Cardiac muscle cell (in vitro differentiated cells and primary cell): ENCODE measurements around the gene FOXK1. TPM values are rescaled to one million over a fixed set of nuclear protein-coding genes. Genes with fewer than 3 reads are reported as not detected.

Experiments used
- DNase-seq, 2 donors: peaks; one replicate each; pipeline versions ENCODE4 v3.0.0 to v3.0.0-alpha.2; 2010 to 2017; ENCODE audit warnings: low read depth in 1 of 2, low spot score in 1 of 2
- H3K27ac ChIP-seq: fragments of 200-600 bp; sonication (generic); 2 replicates; pipeline ENCODE4 v1.5.1; 2016
- H3K27me3 ChIP-seq: fragments of 200-600 bp; sonication (generic); 2 replicates; pipeline ENCODE4 v1.6.0; 2016; ENCODE audit warnings: control low read depth
- H3K36me3 ChIP-seq: fragments of 200-600 bp; sonication (generic); 2 replicates; pipeline ENCODE4 v1.5.1; 2016; ENCODE audit warnings: control low read depth
- H3K4me1 ChIP-seq: fragments of 200-600 bp; sonication (generic); 2 replicates; pipeline ENCODE4 v1.8.1; 2017; ENCODE audit warnings: low read depth, mild to moderate bottlenecking, mixed run types
- H3K4me3 ChIP-seq: fragments of 200-600 bp; sonication (generic); 2 replicates; pipeline ENCODE4 v1.5.1; 2016; ENCODE audit warnings: mild to moderate bottlenecking
- H3K9me3 ChIP-seq: fragments of 200-600 bp; sonication (generic); 2 replicates; pipeline ENCODE4 v1.5.1; 2017; ENCODE audit warnings: low read depth, mild to moderate bottlenecking, control low read depth
- polyA plus RNA-seq: library from polyadenylated mRNA; unstranded; fragments of >200 nt; fragmentation: Nextera tagmentation; extraction: Ambion mirVana; gene quantifications from 2 replicates; pipeline ENCODE4 v1.2.1, GENCODE V29; 2016
- total RNA-seq: library from RNA; depleted of rRNA; stranded (reverse); fragments of >200 nt; gene quantifications from 2 replicates; pipeline ENCODE4 v1.2.3, GENCODE V29; 2016
- TF ChIP-seq, protein P1 (sequence below): IDR thresholded peaks from 2 replicates; pipeline ENCODE4 v1.5.1; 2012; ENCODE audit warnings: low read depth, mild to moderate bottlenecking, low read length

The FOXK1 gene
- total and polyA plus RNA-seq, 2 experiments from 2014 or later = 8.7 to 55.0 TPM

DNA sequence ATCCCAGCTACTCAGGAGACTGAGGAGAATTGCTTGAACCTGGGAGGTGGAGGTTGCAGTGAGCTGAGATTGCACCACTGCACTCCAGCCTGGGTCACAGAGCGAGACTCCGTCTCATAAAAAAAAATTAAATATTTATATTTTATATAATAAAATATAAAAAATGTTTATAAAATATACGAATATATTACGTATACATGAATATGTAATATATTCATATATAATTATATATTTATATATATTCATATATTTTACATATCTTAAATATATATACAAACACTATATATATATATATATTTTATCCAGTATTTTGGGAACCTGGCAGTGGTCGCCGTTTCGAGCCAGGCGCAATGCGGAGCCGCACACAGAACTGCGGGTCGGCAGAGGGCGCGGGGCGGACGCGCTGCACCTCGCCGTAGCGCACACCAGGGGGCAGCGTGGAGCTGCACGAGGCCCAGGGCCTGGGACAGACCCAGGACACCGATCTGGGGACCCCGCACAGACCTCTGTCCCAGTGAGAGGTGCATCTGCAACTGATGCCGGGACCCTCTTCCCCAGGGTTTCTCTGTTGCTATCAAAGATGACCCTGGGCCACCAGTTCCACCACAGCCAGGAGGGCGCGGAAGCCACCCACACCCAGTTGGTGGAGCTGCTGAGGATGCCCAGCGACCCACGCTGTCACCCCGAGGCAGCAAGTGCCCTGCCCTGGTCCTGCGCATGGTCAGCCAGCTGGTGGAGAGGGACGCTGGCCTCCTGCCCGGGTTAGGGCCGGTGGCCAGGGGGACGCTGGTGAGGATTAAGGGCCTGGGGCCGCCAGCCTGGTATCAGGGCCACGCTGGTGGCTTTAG is 116.0 kb downstream of the FOXK1 start:
- Histone ChIP-seq H3K4me1 (no peaks in the 10 kb centered on the region), H3K4me3 (no peak overlapping the region), H3K36me3 (no peaks in the 10 kb centered on the region), H3K9me3 (no peaks in the 10 kb centered on the region), H3K27me3 (no peaks in the 10 kb centered on the region), H3K27ac (no peak overlapping the region)
- DNase-seq = peak; percentile 45 to 71
- TF ChIP-seq, protein P1, sequence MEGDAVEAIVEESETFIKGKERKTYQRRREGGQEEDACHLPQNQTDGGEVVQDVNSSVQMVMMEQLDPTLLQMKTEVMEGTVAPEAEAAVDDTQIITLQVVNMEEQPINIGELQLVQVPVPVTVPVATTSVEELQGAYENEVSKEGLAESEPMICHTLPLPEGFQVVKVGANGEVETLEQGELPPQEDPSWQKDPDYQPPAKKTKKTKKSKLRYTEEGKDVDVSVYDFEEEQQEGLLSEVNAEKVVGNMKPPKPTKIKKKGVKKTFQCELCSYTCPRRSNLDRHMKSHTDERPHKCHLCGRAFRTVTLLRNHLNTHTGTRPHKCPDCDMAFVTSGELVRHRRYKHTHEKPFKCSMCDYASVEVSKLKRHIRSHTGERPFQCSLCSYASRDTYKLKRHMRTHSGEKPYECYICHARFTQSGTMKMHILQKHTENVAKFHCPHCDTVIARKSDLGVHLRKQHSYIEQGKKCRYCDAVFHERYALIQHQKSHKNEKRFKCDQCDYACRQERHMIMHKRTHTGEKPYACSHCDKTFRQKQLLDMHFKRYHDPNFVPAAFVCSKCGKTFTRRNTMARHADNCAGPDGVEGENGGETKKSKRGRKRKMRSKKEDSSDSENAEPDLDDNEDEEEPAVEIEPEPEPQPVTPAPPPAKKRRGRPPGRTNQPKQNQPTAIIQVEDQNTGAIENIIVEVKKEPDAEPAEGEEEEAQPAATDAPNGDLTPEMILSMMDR = peak; percentile 76

DNA sequence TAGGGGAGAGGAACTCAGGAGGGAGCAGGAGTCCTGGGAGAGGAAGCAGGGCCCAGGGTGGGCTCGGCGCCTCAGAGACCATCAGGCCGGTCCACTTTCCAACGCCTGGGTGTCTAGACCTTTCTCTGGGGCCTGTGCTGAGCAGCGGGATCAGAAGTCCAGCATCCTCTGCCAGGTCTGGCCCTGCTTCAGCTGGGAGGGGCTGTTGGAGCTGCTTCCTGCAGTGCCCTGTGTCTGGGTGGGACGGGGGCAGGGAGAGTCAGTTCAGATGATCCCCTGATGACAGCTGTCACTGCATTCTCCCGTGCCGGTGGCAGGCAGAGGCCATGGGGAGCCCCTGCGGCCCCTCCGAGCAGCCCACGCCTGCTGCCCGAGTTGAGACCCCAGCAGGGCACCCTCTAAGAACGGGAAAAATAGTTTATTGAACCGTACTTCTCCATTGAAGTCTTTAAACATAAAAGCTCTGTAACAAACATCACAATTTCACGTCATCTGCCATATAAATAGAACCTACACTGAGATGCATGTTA is 116.7 kb downstream of the FOXK1 start:
- no peaks in the 10 kb centered on the region for H3K36me3 ChIP-seq
- no peak overlapping the region for H3K27ac ChIP-seq
- H3K4me1 ChIP-seq = no peaks in the 10 kb centered on the region
- H3K27me3 ChIP-seq = no peaks in the 10 kb centered on the region
- TF ChIP-seq, protein P1 = no peak
- H3K4me3 ChIP-seq = no peak overlapping the region
- no peaks in the 10 kb centered on the region for H3K9me3 ChIP-seq
- DNase-seq = no peak

DNA sequence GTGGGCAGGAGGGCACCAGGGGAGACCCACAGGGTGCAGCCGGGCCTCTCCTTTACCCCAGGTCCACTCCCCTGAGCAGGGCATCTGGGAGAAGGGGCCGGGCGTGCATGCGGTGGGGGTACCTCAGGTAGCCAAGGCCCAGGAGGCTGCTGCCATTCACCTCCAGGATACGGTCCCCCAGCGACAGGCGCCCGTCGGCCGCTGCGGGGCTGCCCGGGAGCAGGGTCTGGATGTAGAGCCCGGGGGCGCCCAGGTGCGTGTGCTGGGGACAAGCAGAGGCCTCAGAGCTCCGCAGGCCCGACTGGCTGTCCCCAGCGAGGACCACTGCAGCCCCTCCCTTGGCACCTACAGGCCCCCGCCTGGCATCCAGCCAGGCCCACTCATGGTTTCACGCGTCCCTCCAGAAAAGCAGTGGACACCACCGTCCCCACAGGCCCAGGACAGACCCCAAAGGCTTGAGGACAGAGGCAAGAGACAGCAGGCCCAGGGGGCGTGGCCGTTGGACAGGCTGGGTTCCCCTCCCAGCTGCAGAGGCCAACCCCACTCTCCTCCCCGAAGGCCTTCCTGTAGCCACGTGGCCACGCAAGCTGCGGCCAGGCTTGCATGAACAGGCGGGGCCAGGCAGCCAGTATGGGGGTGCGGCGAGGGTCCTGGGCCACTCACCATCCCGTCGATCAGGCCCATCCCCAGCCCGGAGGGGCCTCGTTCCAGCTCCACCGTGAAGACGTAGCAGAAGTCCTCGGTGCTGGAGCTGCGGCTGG is 117.6 kb downstream of the FOXK1 start:
- H3K27ac ChIP-seq = no peak overlapping the region
- TF ChIP-seq, protein P1 = no peak
- H3K36me3 ChIP-seq = no peaks in the 10 kb centered on the region
- H3K4me1 ChIP-seq = no peaks in the 10 kb centered on the region
- H3K4me3 ChIP-seq = no peak overlapping the region
- DNase-seq = peak in 1 of 2 donors; percentile 19
- no peaks in the 10 kb centered on the region for H3K9me3 ChIP-seq
- no peaks in the 10 kb centered on the region for H3K27me3 ChIP-seq

DNA sequence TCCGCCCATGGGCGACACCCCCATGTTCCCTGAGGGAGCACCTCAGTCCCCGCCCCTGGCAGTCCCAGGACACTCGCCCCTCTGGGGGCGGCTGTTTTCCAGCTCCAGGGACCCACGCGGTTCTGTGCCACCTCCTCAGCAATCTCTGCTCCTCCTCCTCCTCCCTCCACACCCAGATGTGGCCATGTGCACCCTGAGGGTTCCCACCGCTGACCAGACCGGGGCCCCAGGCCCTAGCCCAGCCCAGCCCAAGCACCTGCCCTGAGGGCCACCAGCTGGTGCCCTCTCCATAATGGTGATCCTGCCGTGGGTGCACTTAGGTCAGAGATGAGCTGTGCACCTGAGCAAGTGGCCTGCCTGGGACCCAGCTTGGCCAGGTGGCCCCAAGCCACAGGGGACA is 118.4 kb downstream of the FOXK1 start:
- Histone ChIP-seq H3K36me3 (no peaks in the 10 kb centered on the region), H3K4me1 (no peaks in the 10 kb centered on the region), H3K4me3 (no peak overlapping the region), H3K27ac (no peak overlapping the region), H3K9me3 (no peaks in the 10 kb centered on the region), H3K27me3 (no peaks in the 10 kb centered on the region)
- no peak for DNase-seq
- TF ChIP-seq, protein P1 = no peak

DNA sequence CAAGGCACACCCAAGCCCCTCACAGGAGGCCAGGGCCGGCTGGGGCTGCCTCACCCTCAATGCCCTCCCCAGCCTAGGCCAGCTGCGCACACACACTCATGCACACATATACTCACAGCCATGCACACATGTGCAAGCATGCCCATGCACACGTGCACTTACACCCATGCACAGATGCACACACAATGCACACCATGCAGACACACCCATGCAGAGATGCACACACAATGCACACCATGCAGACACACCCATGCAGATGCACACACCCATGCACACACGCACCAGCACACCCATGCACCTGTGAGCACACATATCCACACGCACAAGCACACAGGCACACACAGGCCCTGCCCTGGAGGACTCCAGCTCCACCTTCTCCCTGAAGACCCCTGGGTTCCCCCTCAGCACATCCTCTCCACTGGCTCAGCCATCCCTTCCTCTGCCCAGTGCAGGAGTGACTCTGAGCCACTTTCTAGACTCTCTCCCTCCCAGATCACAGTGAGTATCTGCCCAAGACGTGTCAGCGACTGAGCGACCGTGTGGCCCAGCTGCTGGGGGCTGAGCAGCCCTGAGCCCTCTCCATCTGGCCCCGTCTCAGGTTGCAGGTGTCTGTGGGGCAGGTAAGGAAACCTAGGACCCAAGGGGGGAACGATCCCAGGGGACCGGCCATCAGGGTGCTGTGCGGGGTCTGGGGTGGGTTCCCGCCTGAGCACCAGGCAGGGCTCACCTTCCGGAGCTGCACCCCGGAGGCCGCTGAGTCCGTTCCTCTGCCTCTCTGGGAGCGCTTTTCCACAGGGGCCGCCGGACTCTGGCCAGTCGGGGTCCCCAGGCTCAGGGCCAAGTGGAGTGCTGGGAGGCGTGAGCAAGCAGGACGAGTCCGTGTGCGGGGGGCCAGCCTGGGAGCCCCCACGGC is 119.1 kb downstream of the FOXK1 start:
- H3K9me3 ChIP-seq = no peaks in the 10 kb centered on the region
- TF ChIP-seq, protein P1 = no peak
- no peak overlapping the region for H3K27ac ChIP-seq
- no peaks in the 10 kb centered on the region for H3K27me3 ChIP-seq
- no peaks in the 10 kb centered on the region for H3K4me1 ChIP-seq
- DNase-seq = no peak
- no peak overlapping the region for H3K4me3 ChIP-seq
- H3K36me3 ChIP-seq = no peaks in the 10 kb centered on the region
